ENCODE results near the gene FADD. TPM values are rescaled to one million over a fixed set of nuclear protein-coding genes. Genes with fewer than 3 reads are reported as not detected.

FADD gene
- total and polyA plus RNA-seq, 11 donors, result 8.5 to 24.4 (median 10.2) TPM

GRCh38 chr11:70230151-70230839 is 27.2 kb downstream of the FADD start:
- TF ChIP-seq POLR2A (IDR thresholded peaks at IDR 0.05), result no peak
- TF ChIP-seq CTCF (IDR thresholded peaks at IDR 0.05), result no peak
- Histone ChIP-seq H3K4me3 (no peak overlapping the region), H3K9me3 (peaks cover 0 to 6% (median 0%) of the 10 kb centered on the region in 12 donors), H3K36me3 (no peaks in the 10 kb centered on the region), H3K4me1 (peaks cover 0 to 14% (median 7%) of the 10 kb centered on the region in 12 donors), H3K27ac (peak overlapping the region in 4 of 12 donors; percentile 49 to 63 (median 60)), H3K27me3 (no peaks in the 10 kb centered on the region)
- intact Hi-C loops (cut with DNase I), result no loop called here
- ATAC-seq (no peak), DNase-seq (no peak)
- WGBS, 4 donors, result 80 to 85% (median 83%) methylated on average over 8 of the region's 8 CpGs

- WGBS, 4 donors, result 47 to 61% (median 53%) methylated on average over 13 to 22 of the region's 22 CpGs
- H3K9me3 ChIP-seq, result peaks cover 0 to 6% (median 0%) of the 10 kb centered on the region in 12 donors
- TF ChIP-seq CTCF (IDR thresholded peaks at IDR 0.05) (no peak), POLR2A (IDR thresholded peaks at IDR 0.05) (no peak)
- peak overlapping the region in 5 of 12 donors; percentile 46 to 63 (median 57) for H3K27ac ChIP-seq
- H3K4me3 ChIP-seq, result no peak overlapping the region
- DNase-seq (no peak), ATAC-seq (peak; percentile 32 to 87 (median 81))
- no peaks in the 10 kb centered on the region for H3K36me3 ChIP-seq
- intact Hi-C loops (cut with DNase I), result no loop called here
- peaks cover 0 to 14% (median 7%) of the 10 kb centered on the region in 12 donors for H3K4me1 ChIP-seq
- H3K27me3 ChIP-seq, result no peaks in the 10 kb centered on the region
Observed at GRCh38 chr11:70230840-70231710, 28.0 kb downstream of the FADD start.

- H3K9me3 ChIP-seq, result peaks cover 0 to 6% (median 0%) of the 10 kb centered on the region in 12 donors
- no peaks in the 10 kb centered on the region for H3K36me3 ChIP-seq
- no peak for ATAC-seq
- no peak for TF ChIP-seq CTCF (IDR thresholded peaks at IDR 0.05)
- no peak for TF ChIP-seq POLR2A (IDR thresholded peaks at IDR 0.05)
- DNase-seq, result no peak
- intact Hi-C loops (cut with DNase I), result no loop called here
- no peaks in the 10 kb centered on the region for H3K27me3 ChIP-seq
- no peak overlapping the region for H3K27ac ChIP-seq
- peaks cover 0 to 14% (median 7%) of the 10 kb centered on the region in 12 donors for H3K4me1 ChIP-seq
- H3K4me3 ChIP-seq, result no peak overlapping the region
Observed at GRCh38 chr11:70233034-70233433, 29.9 kb downstream of the FADD start.

- H3K27ac ChIP-seq, result no peak overlapping the region
- DNase-seq (no peak), ATAC-seq (no peak)
- H3K36me3 ChIP-seq, result no peaks in the 10 kb centered on the region
- no peaks in the 10 kb centered on the region for H3K27me3 ChIP-seq
- 68 to 72% (median 70%) methylated on average over 11 of the region's 11 CpGs for WGBS, 4 donors
- peaks cover 0 to 6% (median 0%) of the 10 kb centered on the region in 12 donors for H3K9me3 ChIP-seq
- intact Hi-C loops (cut with DNase I), result no loop called here
- H3K4me1 ChIP-seq, result peaks cover 0 to 14% (median 7%) of the 10 kb centered on the region in 12 donors
- H3K4me3 ChIP-seq, result no peak overlapping the region
- TF ChIP-seq POLR2A (IDR thresholded peaks at IDR 0.05) (no peak), CTCF (IDR thresholded peaks at IDR 0.05) (no peak)
Observed at GRCh38 chr11:70233511-70233934, 30.4 kb downstream of the FADD start.
